ENCODE data around the gene NUTF2.

DNA sequence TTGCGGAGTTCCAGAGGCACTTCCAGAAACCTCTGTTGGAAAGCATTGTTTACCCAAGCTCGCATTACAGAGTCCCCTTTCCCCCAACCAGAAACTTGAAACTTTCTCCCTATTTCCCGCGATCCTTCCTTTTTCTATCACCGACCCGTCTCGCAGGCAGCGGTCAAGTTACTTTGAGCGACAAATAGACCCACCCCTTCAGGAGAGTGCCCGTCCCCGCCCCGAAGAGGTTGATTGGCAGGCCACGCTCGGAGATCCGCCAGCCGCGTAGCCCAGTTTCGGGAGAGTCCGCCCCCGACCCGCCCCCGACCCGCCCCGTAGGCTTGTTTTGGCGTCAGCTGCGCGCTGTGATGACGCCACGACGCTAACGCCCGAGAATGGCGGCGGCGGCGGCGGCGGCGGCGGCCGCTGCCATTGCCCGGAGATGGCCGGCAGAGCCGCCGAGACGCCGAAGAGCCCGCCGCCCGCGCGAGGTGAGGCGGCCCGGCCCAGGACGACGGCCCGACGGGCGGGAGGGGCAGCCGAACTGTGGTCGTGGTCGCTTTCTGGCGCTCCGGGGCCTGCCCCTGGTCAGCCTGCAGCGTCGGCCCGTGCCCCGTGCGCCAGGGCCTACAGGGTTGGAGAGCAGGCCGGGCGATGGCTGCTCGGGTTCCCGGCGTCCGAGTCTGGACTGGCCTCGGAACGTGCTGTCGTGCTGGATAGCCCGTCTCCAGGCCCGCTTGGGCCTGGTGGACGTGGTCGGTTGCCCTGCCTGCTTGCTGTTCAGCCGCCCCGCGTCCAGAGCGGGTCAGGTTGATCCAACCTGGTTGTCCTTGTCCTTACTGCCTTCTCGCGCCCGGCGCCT lies 46.4 kb downstream of the NUTF2 start, which contains the start of gene PSKH1:
- TF ChIP-seq, protein P1, sequence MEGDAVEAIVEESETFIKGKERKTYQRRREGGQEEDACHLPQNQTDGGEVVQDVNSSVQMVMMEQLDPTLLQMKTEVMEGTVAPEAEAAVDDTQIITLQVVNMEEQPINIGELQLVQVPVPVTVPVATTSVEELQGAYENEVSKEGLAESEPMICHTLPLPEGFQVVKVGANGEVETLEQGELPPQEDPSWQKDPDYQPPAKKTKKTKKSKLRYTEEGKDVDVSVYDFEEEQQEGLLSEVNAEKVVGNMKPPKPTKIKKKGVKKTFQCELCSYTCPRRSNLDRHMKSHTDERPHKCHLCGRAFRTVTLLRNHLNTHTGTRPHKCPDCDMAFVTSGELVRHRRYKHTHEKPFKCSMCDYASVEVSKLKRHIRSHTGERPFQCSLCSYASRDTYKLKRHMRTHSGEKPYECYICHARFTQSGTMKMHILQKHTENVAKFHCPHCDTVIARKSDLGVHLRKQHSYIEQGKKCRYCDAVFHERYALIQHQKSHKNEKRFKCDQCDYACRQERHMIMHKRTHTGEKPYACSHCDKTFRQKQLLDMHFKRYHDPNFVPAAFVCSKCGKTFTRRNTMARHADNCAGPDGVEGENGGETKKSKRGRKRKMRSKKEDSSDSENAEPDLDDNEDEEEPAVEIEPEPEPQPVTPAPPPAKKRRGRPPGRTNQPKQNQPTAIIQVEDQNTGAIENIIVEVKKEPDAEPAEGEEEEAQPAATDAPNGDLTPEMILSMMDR (IDR thresholded peaks at IDR 0.05; ENCODE audit: low read length) = no peak
- TF ChIP-seq EZH2 (IDR thresholded peaks at IDR 0.05; ENCODE audit: borderline replicate concordance, low read length) = no peak

Measured in OCI-LY1 (cell line).